IMR-90 (cell line): ENCODE data around the gene EDEM1. TPM values are rescaled to one million over a fixed set of nuclear protein-coding genes. Genes with fewer than 3 reads are reported as not detected.

ENCODE experiments used
- ATAC-seq: fragments of 200-7000 bp; cut with Tn5 transposase; 2 replicates; pipeline ENCODE4 v1.9.1; 2020; ENCODE audit warnings: low read depth, mild to moderate bottlenecking, moderate library complexity
- BruUV-seq: library from RNA; stranded (reverse); fragments of 400-500 nt; replicated peaks from 2 replicates; lab custom pipeline; 2021; lab: Mats Ljungman, UMichigan
- CTCF ChIA-PET: fragments of 300-600 bp; formaldehyde crosslinking; extraction: SDS; loops from one replicate; lab custom pipeline; 2021; ENCODE audit warnings: antibody characterized with exemption; lab: Yijun Ruan, JAX
- POLR2A ChIA-PET: fragments of 300-600 bp; sonication (Branson Sonifier 250); formaldehyde crosslinking; loops from one replicate; lab custom pipeline; 2022; ENCODE audit warnings: antibody characterized with exemption; ENCODE audit not compliant: unreplicated experiment; lab: Charles Lee
- DNase-seq: peaks from one replicate; pipeline ENCODE4 v3.0.0; 2013
- H2AFZ ChIP-seq: replicated peaks from 2 replicates; pipeline ENCODE3; 2013; ENCODE audit warnings: low read length, mild to moderate bottlenecking; ENCODE audit not compliant: poor library complexity
- H2AK5ac ChIP-seq: 2 replicates; pipeline ENCODE4 v1.6.1; 2013; ENCODE audit warnings: low read depth, low read length, inconsistent platforms
- H2AK9ac ChIP-seq: replicated peaks from 2 replicates; pipeline ENCODE3; 2013; ENCODE audit warnings: mild to moderate bottlenecking, low read depth, low read length, moderate library complexity; ENCODE audit not compliant: poor library complexity
- H2BK120ac ChIP-seq: 2 replicates; pipeline ENCODE4 v1.6.1; 2013; ENCODE audit warnings: low read depth, low read length, inconsistent platforms
- H2BK15ac ChIP-seq: 3 replicates; pipeline ENCODE4 v1.6.1; 2013; ENCODE audit warnings: low read depth, low read length, inconsistent platforms
- H2BK20ac ChIP-seq: 2 replicates; pipeline ENCODE4 v1.6.1; 2013; ENCODE audit warnings: low read depth, mild to moderate bottlenecking, inconsistent platforms, low read length, moderate library complexity
- H2BK5ac ChIP-seq: 2 replicates; pipeline ENCODE4 v1.6.1; 2013; ENCODE audit warnings: mild to moderate bottlenecking, low read depth, low read length, inconsistent platforms; ENCODE audit not compliant: poor library complexity, severe bottlenecking
- H3K14ac ChIP-seq: replicated peaks from 2 replicates; pipeline ENCODE4 v1.6.1; 2013; ENCODE audit warnings: low read depth, low read length, inconsistent platforms
- H3K18ac ChIP-seq: 2 replicates; pipeline ENCODE4 v1.6.1; 2013; ENCODE audit warnings: low read depth, low read length, control low read depth
- H3K23ac ChIP-seq: 2 replicates; pipeline ENCODE4 v1.6.1; 2013; ENCODE audit warnings: low read depth, low read length, inconsistent platforms
- H3K27ac ChIP-seq: 2 replicates; pipeline ENCODE4 v1.5.1; 2013; ENCODE audit warnings: mild to moderate bottlenecking, control low read depth, low read length; ENCODE audit not compliant: insufficient read depth
- H3K27me3 ChIP-seq: 2 replicates; pipeline ENCODE4 v1.6.1; 2013; ENCODE audit warnings: low read length; ENCODE audit not compliant: control insufficient read depth, insufficient read depth
- H3K36me3 ChIP-seq: 2 replicates; pipeline ENCODE4 v1.6.1; 2013; ENCODE audit warnings: low read length, mixed read lengths; ENCODE audit not compliant: control insufficient read depth, insufficient read depth
- H3K4ac ChIP-seq: 2 replicates; pipeline ENCODE4 v1.6.1; 2013; ENCODE audit warnings: low read depth, low read length, inconsistent platforms
- H3K4me1 ChIP-seq: 2 replicates; pipeline ENCODE4 v1.6.1; 2013; ENCODE audit warnings: low read length, mixed read lengths; ENCODE audit not compliant: control insufficient read depth, insufficient read depth
- H3K4me2 ChIP-seq: 2 replicates; pipeline ENCODE4 v1.6.1; 2013; ENCODE audit warnings: low read depth, mild to moderate bottlenecking, control low read depth, low read length, moderate library complexity
- H3K4me3 ChIP-seq: 2 replicates; pipeline ENCODE4 v1.5.1; 2013; ENCODE audit warnings: low read depth, mild to moderate bottlenecking, control low read depth, low read length, moderate library complexity; ENCODE audit not compliant: insufficient read depth
- H3K56ac ChIP-seq: 2 replicates; pipeline ENCODE4 v1.6.1; 2013; ENCODE audit warnings: low read length, inconsistent platforms; ENCODE audit not compliant: insufficient read depth; ENCODE audit errors: extremely low read depth
- H3K79me1 ChIP-seq, 2 experiments: 2 replicates each; pipeline ENCODE4 v1.6.1; 2013; ENCODE audit warnings: low read length in 2 of 2, inconsistent platforms in 1 of 2, low read depth in 1 of 2
- H3K9ac ChIP-seq: 2 replicates; pipeline ENCODE4 v1.6.1; 2013; ENCODE audit warnings: low read depth, low read length, control low read depth
- H3K9me1 ChIP-seq: 2 replicates; pipeline ENCODE4 v1.6.1; 2013; ENCODE audit warnings: low read length, inconsistent platforms; ENCODE audit not compliant: insufficient read depth
- H3K9me3 ChIP-seq: 2 replicates; pipeline ENCODE4 v1.6.1; 2013; ENCODE audit warnings: low read length; ENCODE audit not compliant: control insufficient read depth, insufficient read depth
- H4K20me1 ChIP-seq: 2 replicates; pipeline ENCODE4 v1.6.1; 2013; ENCODE audit warnings: low read length, inconsistent platforms; ENCODE audit not compliant: insufficient read depth
- H4K5ac ChIP-seq: 2 replicates; pipeline ENCODE4 v1.6.1; 2013; ENCODE audit warnings: mild to moderate bottlenecking, low read depth, low read length, control low read depth
- H4K8ac ChIP-seq, 2 experiments: 2 replicates each; pipeline ENCODE4 v1.6.1; 2013; ENCODE audit warnings: low read depth in 2 of 2, low read length in 2 of 2, control low read depth in 1 of 2, inconsistent platforms in 1 of 2
- H4K91ac ChIP-seq: 2 replicates; pipeline ENCODE4 v1.6.1; 2013; ENCODE audit warnings: low read depth, low read length, inconsistent platforms; ENCODE audit not compliant: insufficient read depth
- CEBPB ChIP-seq: IDR thresholded peaks from 2 replicates; pipeline ENCODE4 v1.6.1; 2012; ENCODE audit warnings: low read depth, low read length, improper control_type of control experiment
- CTCF ChIP-seq: conservative IDR thresholded peaks from 2 replicates; pipeline ENCODE4 v1.5.1; 2012; ENCODE audit warnings: mild to moderate bottlenecking, low read depth, low read length, improper control_type of control experiment
- MAZ ChIP-seq: IDR thresholded peaks from 2 replicates; pipeline ENCODE4 v1.6.1; 2012; ENCODE audit warnings: low read depth, mild to moderate bottlenecking, low read length, improper control_type of control experiment, moderate library complexity, borderline replicate concordance
- NFE2L2 ChIP-seq: fragments of 150-350 bp; IDR thresholded peaks from 2 replicates; pipeline ENCODE4 v1.6.1; 2016; ENCODE audit warnings: low read depth, mild to moderate bottlenecking, low read length
- RAD21 ChIP-seq: IDR thresholded peaks from 2 replicates; pipeline ENCODE4 v1.6.1; 2012; ENCODE audit warnings: low read length, improper control_type of control experiment
- RCOR1 ChIP-seq: IDR thresholded peaks from 2 replicates; pipeline ENCODE4 v1.6.1; 2012; ENCODE audit warnings: mild to moderate bottlenecking, low read length, improper control_type of control experiment; ENCODE audit not compliant: insufficient replicate concordance
- WGBS, 2 experiments: methylation state at CpG; one replicate each; pipeline versions ENCODE4 v1.1.5 to v1.1.7; 2013; ENCODE audit warnings: missing lambda C conversion rate in 2 of 2; ENCODE audit not compliant: insufficient read length in 1 of 2; ENCODE audit errors: extremely low coverage in 2 of 2; 5-methylcytosine and 5-hydroxymethylcytosine counted together
- dilution Hi-C: fragments of 300-500 bp; cut with HindIII; formaldehyde crosslinking; loops from one replicate; pipeline ENCODE4 v1.14.3; 2018; ENCODE audit warnings: low sequenced_read_pairs; ENCODE audit not compliant: unreplicated experiment
- in situ Hi-C: fragments of 300-500 bp; cut with MboI; formaldehyde crosslinking; loops from 3 replicates; pipeline ENCODE4 v1.14.3; 2019; ENCODE audit warnings: low sequenced_read_pairs, inconsistent platforms, mixed read lengths
- intact Hi-C: fragments of 100-400 bp; cut with micrococcal nuclease; formaldehyde crosslinking; loops from 2 replicates; pipeline ENCODE4 v1.10.0; 2022
- polyA plus RNA-seq, 3 experiments: library from polyadenylated mRNA; depleted of rRNA; stranded (reverse); fragments of >200 nt; gene quantifications; 2 replicates each; pipeline ENCODE4 v1.2.3, GENCODE V29; 2012; ENCODE audit warnings: low replicate concordance in 1 of 3
- total RNA-seq: library from RNA; depleted of rRNA; stranded (reverse); fragments of >200 nt; gene quantifications from 2 replicates; pipeline ENCODE4 v1.2.3, GENCODE V29; 2012

Gene EDEM1
- total and polyA plus RNA-seq, 2 of the 4 experiments (the other 2 are of a cell fraction) = 23.5 to 27.0 TPM

DNA sequence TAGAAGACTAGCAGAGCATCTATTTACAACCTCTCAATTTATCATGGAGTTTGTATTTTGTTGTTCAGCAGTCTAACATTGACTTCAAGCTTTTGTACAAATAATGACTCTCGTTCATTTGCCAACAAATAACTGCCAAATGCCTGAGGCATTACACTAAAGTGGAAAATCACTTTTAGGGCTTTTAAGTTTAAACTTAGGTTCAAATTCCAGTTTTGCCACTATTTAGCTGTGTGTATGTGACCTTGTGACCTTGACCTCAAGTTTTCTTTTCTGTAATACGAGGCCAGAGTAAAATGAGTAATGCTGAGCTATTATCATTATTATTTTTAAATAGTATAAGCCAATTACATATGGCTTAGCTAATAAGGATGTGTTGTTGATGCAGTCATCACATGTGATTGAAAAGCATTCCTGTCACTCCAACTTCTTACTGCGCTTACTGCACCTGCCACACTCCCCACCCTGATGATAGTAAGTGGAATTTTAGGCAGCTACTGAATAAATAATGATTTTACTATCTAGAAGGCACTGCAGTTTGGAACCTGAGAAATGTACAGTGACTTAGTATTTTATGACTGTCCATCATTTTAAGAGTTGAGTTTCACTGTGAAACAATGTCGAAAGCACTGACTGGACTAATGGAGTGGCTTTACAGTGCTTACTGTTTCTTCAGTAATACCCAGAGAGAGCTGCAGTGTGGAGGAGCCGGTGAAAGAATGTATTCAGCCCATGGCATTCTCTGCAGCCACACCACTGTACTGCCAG lies 49.1 kb upstream of the EDEM1 start (continued):
- TF ChIP-seq RCOR1 = no peak
- TF ChIP-seq RAD21 = no peak

GRCh38 chr3:5140230-5140621 lies 47.3 kb upstream of the EDEM1 start:
- Histone ChIP-seq H2BK5ac (no peak overlapping the region), H3K9ac (no peak overlapping the region), H3K56ac (no peak overlapping the region)

More at GRCh38 chr3:5140230-5140621, 47.3 kb upstream of the EDEM1 start:
- Histone ChIP-seq H3K79me1 (peaks cover 41 to 79% of the 10 kb centered on the region in 2 experiments), H3K9me1 (peaks cover 8% of the 10 kb centered on the region), H3K4me1 (peaks cover 8% of the 10 kb centered on the region; the same call in 1 of the 2 replicates), H3K4me3 (no peak overlapping the region), H4K91ac (no peak overlapping the region), H2AFZ (no peak overlapping the region), H3K36me3 (no peaks in the 10 kb centered on the region), H4K20me1 (peaks cover 80% of the 10 kb centered on the region), H2BK15ac (no peak overlapping the region), H4K8ac (no peak overlapping the region), H2AK5ac (no peak overlapping the region), H3K4me2 (no peak overlapping the region), H2BK20ac (no peak overlapping the region), H3K4ac (no peak overlapping the region), H3K14ac (no peak overlapping the region), H3K27me3 (no peaks in the 10 kb centered on the region), H2BK120ac (no peak overlapping the region), H3K18ac (no peak overlapping the region), H3K9me3 (peaks cover 2% of the 10 kb centered on the region; the same call in 1 of the 2 replicates), H3K23ac (no peak overlapping the region), H2AK9ac (no peak overlapping the region), H3K27ac (no peak overlapping the region), H4K5ac (no peak overlapping the region)
- WGBS, 2 experiments = no CpG with 5 or more reads among the region's 4 CpGs
- intact Hi-C loops (no loop called here), in situ Hi-C loops (no loop called here), dilution Hi-C loops (no loop called here)
- POLR2A ChIA-PET = no interaction called here
- ATAC-seq = no peak
- TF ChIP-seq CEBPB = no peak
- TF ChIP-seq CTCF = no peak
- no peak for TF ChIP-seq NFE2L2
- no peak for TF ChIP-seq MAZ
- TF ChIP-seq RCOR1 = no peak
- no TSS peak for BruUV-seq
- CTCF ChIA-PET = no interaction called here
- no peak for DNase-seq
